GM21737 (cell line): ENCODE results near the gene C8B.

Experiments used
- ATAC-seq: cut with Tn5 transposase; IDR thresholded peaks from one replicate; pipeline ENCODE4 v1.9.1; 2021; ENCODE audit warnings: mild to moderate bottlenecking, moderate library complexity; ENCODE audit not compliant: unreplicated experiment

Gene C8B

DNA sequence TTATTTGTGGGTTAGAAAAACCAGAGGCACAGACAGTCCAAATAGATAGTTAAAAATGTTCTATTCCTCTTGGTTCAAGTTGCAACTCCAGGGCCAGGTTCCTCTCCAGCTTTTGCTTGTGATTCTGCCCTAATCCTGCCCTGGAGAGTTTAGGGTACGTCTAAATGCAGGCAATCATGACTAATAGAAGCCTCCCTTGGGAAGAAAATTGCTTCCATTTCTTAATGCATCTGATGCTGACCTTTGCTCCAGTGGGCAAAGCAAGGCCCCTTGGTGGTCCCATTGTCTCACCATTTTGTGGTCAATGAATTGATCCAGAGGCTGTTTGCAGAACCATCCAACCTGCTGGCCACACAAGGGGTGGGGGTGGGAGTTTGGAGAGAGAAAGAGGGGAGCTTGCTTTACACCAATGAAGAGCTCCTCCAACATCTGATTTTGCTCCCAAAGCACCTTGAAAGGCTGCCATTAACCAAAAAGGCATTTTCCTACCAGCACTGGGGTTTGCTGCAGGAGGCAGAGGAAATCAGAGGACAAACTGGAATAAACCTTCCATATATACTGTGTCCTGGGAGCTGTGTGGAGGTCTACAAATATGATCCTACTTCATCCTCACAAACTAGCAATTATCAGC, 31.3 kb downstream of the C8B start:
- no peak for ATAC-seq

DNA sequence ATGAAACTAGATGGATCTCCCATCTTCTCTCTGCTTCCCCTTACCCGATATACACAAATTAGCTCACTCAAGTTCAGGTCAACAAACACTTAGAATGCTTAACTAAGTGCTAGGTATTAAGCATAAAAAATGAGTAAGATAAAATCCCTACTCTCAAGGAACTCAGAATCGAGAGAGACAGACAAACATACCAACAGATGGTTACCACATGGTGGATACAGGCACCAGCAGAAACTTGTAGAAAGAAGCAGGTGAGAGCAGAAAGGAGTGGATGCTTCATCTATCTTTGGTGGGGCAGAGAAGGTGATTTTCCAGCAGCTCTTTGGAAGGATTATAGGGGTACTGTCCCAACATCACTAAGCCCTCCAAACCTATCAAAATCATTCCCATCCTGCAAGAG, 32.2 kb downstream of the C8B start:
- no peak for ATAC-seq

DNA sequence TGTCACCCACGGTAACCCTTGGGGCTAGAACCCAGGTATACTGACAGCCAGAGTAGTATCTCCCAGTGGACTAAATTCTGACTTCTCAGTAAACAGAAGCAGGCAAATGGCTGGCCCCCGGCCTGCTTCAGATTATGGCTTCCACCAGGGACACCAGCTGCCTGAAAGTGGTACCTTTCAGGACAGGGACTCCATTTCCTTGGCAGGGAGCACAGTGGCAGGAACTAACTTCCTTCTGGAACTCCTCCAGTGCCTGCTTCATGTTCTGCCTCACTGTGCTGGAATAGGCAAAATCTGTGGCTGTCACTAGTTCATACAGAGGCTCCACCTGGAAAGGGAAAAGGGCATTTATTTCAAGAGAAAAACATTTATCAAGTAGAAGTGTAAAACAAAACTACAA, 32.7 kb downstream of the C8B start:
- no peak for ATAC-seq

DNA sequence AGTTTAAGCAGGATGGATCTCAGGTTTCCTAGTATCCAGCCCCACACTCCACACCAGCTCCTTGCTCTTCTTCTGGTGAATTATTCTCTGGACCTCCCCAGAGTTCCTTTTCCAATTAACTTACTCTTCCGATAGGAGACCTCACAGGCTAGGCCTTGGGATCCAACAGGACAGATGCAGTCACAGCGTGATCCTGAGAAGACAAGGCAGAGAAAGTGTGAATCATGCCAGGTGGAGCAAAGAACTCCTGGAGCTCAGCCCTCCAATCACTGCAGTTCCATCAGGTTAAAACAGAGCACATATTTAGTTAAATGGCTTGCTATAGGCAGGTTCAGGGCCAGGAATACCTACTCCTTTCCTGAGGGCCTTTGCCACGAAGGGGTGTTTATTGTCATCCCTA, 34.1 kb downstream of the C8B start:
- ATAC-seq: no peak

DNA sequence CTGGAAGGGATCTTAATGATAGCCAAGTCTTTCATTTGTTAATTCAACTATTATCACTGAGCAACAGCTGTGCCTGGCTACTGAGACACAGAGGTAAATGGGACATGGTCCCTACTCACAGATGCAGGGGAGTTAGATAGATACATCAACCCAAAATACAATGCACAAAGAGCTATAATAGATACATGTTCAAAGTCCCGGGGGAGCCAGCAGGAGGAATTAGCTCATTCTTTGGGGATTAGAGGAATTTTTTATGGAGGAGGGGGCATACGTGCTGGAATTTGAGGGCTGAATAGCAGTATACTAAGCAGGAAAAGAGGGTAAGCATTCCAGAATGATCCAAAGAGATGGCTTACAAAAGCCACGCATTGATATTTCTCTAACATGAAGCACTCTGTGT, 34.6 kb downstream of the C8B start:
- no peak for ATAC-seq

DNA sequence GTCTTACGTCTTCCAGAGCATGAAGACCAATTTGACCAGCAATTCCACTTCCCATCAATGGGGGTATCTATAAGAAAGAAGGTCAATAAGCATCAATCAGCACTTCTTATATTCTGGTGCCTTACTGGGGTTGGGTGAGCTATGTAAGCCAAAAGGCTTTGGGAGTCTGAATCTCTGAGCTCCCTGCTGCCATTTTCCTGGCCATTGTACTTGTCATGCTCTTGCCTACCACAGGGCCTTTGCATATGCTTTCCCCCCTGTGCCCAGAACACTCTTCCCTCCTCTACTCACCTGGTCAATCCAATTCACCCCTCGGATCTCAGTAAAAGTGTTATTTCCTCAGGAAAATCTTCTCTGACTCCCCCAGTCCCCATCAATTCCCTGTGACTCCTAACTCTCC, 36.3 kb downstream of the C8B start:
- no peak for ATAC-seq

DNA sequence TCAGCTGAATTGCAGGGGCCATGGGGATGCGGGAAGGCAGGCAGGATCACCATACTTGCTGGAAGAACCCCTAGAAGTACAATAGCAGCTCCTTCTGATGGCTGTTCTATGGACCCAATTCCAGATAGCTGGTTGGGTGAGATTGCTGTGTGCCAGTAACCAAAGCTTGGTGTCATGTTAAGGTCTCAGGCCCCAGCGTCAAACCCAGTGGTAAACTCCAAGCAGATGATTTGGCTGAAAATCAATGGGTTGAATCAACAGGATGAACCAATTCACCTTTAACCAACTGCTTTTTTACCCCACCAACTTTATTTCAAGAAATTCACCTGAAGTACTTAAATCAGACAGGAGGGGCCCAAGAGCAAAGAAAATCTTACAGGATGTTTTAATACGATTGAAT, 37.8 kb downstream of the C8B start:
- no peak for ATAC-seq

DNA sequence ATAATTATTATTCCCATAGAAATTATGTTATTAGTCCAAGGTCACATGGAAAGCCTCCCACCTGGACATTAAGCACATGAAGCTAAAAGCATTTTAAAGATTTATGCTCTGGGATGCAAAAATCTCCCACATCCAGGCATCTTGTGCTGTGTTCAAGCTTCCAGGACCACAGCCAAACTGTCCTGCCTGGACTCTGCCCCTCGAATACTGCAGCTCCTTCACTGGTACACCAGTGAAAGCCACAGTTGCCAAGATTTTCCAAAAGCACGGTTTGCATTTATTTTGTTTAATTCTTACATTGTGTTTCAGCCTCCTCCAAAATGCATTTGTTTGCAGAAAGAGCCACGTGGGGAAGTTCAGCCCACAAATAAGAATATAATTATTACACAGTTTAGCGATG, 38.6 kb downstream of the C8B start:
- no peak for ATAC-seq

DNA sequence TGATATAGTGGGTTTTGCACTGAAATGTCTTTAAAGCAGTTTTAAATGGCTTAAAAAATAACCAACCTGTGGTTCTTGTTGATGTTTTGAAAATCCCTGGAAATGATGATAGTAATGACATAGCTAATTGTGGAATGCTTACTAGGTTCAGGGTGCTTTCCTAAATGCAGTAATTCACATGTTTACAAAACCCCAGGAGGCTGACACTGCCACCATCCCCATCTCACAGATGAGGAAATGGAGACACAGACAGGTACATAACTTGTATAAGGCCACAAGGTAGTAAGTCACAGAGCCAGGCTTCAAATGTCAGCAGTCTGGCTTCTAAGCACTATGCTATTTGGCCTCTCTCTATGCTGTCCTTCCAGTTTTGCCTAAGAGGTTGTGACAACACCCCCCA, 40.6 kb downstream of the C8B start:
- ATAC-seq: no peak

DNA sequence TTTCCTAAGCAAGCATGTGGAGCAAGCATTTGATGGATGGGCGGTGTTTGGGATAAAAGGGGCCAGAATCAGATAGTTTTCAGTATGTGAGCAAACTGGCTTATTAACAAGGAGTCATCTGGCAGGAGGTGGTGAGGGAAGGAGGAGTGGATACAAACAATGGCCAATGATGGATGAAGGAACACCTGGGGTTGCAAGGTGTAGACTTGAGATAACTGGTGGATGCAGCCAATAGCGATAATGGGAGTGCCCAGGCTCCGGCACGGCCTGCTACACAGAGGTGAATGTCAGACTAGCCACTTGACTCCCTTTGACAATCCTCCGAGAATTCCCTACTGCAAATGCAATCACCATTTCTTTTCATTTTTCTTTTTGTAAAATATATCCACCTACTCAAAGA, 41.7 kb downstream of the C8B start:
- no peak for ATAC-seq

DNA sequence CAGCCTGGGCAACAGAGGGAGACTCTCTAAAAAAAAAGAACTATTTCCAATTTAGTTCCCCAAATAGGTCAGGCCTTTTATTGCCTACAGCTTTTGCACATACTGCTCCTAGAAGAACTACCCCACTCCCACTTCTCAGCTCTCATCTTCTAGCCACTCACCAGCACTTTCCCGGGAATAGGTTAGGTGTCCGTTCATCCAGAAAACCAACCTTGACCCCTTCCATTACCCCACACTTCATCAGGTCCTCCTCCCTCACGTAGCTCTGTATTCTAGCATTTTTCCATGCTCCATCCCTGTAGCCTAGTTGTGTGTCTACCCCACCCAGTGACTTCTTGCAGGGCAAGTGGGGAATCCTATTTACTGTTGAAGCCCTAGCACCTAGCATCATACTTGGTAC, 42.6 kb downstream of the C8B start:
- no peak for ATAC-seq

DNA sequence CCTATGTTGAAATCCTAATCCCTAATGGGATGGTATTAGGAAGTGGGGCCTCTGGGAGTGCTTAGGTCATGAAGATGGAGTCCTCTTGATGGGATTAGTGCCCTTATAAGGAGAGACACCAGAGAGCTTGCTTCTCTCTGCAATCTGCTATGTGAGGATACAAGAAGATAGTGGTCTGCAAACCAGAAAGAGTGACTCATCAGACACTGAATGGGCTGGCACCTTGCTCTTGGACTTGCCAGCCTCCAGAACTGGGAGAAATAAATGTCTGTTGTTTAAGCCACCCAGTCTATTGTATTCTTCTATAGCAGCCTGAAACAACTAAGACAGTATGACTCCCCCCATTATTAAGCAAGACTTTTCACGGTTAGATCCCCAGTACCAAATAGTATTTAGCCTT, 43.3 kb downstream of the C8B start:
- ATAC-seq: no peak

DNA sequence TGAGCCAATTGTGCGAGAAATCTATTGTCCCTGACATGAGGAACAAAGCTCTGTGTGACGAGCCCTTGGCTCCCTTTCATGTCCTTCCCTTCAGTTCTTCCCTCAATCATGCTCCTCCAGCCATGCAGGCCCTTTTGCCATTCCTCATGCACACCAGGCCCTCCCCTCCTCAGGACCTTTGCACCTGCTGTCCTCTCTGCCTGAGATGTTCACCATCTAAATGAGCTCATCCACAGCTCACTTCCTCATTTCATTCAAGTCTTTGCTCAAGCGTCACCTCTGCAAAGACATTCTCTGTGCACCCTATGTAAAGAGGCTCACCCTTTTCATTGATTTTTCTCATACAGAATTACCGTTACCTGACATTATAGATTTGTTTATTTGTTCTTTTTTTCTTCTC, 43.7 kb downstream of the C8B start:
- no peak for ATAC-seq

DNA sequence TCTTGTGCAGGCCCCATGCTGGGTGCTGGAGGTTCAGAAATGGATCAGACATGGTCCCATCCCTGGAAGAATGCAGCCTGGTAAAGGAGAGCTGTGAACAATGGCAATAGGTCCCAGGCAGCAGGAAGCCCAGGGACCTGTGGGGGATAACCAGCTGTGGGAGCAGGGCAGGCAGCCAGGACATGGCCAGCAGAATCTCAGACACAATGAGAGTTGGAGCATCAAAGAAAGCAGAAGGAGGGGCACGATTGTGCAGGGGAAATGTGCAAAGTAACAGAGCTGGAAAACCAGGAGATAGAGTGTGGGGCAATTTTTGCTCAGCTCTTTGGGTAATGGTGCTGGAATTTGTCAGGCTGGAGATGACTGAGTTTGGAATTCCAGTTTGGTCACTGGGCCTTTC, 44.3 kb downstream of the C8B start:
- ATAC-seq: no peak

DNA sequence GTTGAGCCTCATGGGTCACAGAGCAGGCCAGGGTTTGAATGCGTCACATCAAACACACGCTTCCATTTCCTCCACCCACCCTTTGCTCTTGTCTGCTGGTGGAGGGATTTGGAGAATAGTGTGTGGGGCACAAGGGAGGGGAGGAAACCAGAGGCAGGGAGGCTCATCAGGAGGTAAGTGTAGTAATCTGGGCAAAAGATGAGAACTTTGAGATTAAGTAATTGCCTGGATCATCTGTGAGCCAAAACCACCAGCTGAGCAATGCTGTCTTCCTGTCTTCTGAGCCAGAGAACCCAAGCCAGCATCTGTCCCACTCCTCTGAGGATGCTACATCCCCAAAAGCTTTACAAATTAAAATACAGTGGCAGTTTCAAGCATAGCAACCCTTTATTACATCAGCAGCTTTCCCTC, 45.2 kb downstream of the C8B start:
- ATAC-seq: no peak

DNA sequence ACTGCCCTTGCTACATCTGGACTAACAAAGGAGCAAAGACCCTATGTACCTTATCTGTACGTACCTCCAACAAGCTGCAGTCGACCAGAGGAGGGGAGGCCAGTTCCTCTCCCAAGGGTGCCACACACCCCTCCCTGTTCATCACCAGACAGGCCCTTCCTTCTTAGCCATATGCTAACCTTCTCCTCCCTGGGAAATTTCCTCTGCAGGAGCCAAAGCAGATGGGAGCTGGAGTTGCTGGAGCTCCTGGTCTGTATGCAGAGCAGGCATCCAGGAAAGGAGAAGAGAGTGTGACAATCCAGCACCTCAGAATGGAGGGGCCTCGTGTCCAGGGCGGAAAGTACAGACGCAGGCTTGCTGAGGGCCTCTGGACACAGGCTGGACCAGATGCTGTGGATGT, 48.5 kb downstream of the C8B start:
- ATAC-seq: no peak

DNA sequence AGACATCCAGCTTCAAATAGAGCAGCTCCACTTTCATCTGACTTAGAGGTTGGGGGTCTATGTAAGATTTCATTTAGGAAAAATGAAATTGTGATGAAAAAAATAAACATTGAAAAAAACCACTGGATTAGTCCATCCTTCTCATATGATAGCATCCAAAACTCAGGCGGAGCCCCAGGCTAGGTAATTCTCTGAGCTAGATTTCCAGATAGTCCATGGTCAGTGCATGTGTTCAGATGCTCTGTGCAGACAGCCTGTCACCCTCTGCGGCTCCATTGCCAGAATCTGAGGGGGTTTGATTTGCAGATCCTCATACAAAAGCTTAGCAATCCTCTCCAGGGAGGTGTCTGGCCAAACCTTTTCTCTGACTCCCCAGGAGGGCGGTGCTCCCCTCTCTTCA, 49.2 kb downstream of the C8B start:
- no peak for ATAC-seq

DNA sequence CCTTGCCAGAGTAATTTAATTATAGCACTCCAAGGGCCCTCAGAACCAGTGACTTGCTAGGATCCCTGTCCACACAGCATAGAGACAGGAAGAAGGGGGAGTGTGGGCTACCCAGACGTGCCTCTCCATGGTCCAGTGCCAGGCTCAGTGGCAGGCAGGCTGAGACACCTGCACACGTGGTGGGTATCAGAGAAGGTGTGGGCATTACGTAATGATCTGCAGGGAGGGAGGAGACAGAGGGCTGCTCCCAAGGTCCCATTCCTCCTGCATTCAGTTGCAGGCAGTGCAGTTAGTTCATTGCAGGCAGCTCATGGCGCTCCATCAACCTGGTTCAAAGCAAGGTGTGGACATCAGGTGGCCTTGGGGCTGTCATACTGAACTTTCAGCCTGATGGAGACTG, 49.9 kb downstream of the C8B start:
- ATAC-seq: no peak

DNA sequence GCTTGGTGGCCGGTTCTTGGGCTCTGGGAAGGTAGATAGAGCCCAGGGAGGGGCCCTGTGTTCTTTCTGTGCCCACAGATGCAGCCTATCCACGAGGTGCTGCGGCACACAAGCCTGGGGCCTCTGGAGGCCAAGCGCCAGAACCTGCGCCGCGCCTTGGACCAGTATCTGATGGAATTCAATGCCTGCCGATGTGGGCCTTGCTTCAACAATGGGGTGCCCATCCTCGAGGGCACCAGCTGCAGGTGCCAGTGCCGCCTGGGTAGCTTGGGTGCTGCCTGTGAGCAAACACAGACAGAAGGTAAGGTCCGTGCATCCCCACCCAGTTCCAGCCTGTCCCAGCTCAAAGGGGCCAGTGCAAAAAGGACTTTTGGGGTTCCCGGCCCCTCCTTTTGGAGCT, 53.5 kb downstream of the C8B start:
- no peak for ATAC-seq

DNA sequence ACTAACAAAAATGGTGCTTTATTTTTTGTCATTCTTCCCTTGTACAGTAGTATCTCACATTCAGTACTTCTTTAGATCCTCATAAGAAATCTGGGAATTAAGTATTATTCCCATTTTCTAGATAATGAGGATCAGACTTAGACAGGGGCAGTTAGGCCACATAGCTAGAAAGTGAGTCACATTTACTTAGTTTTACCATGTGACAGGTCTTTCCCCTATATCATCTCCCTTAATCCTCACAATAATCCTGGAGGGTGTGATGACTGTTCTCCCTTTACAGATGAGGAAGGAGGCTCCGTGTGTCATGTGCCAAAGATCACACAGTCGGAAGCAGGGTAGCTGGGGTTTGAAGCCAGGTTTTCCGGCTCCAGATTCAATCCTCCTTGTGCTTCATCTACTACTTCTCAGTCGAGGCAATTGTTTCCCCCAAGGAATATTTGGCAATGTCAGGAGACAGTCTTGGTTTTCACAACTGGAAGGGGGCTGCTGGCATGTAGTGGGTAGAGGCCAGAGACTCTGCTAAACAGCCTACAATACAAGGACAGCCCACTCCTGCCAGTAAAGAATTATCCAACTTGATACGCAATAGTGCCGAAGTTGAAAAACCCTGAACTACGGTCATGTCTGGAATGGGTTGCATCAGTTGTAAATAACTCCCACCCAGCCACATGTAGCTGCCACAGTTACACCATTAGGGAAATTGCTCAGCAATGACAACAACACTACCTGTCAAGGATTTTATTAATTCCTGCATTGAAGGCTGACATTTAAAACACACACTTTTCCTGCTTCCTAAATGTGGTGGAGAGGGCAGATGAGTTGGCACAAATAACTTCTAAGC, 54.5 kb downstream of the C8B start:
- ATAC-seq: no peak

DNA sequence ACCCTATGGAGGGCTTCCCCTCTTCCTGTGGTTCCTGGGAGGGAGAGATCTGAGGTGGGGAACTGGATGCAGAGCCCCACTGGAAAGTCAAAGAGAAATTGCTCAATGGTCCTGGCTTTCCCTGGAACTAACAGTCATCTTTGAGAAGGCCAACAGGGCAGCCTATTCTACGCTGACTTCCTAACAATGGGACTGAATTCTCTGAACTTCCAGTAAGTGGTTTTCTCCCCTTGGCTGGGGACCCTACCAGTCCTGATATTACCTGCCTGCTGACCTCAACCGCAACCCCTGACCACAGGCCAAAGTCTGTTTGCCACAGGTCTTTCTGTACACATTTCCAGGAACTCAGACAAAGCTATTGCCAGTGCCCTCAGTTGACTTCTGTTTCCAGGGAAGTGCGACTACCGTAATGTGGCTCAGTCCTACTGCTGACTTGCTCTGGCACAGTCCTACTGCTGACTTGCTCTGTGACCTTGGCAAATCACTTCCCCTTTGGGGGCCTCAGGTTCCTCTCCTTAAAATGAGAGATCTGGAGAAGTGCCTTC, 55.3 kb downstream of the C8B start:
- no peak for ATAC-seq

DNA sequence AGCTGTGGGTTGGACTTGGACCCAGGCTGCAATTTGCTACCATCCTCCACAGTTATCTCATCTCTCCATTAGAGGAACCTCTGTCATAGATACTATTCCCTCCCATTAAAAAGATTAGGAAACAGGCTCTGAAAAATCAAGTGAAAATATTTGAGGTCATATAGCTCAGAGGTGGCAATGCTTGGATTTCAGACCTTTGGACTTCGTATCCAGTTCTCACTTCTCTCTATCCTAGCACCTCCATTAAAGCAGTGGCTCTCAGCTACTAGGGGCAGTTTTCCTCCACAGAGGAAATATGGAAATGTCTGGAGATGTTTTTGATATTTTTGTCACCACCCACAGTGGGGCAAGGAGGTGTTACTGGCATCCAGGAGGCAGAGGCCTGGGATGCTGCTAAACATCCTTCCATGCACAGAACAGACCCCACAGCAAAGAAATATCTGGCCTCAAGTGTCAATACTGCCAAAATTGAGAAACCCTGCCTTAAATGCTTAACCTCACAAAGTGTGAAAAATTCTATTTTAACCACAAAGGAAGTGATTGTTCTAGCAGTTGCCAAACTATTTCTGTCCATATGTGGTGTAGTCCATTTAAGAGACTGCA, 57.1 kb downstream of the C8B start:
- no peak for ATAC-seq
